ENCODE measurements around the gene PADI1.

Gene PADI1

GRCh38 chr1:17181781-17182464 is 23.0 kb upstream of the PADI1 start:
- DNase-seq (ENCODE audit: low spot score), result no peak

GRCh38 chr1:17183388-17184160 is 21.4 kb upstream of the PADI1 start:
- no peak for DNase-seq (ENCODE audit: low spot score)

GRCh38 chr1:17184161-17184665 is 20.7 kb upstream of the PADI1 start:
- no peak for DNase-seq (ENCODE audit: low spot score)

GRCh38 chr1:17184822-17185484 is 20.0 kb upstream of the PADI1 start:
- DNase-seq (ENCODE audit: low spot score), result no peak

GRCh38 chr1:17185485-17185860 is 19.5 kb upstream of the PADI1 start:
- no peak for DNase-seq (ENCODE audit: low spot score)

GRCh38 chr1:17186216-17186909 is 18.6 kb upstream of the PADI1 start:
- DNase-seq (ENCODE audit: low spot score), result no peak

- no peak for DNase-seq (ENCODE audit: low spot score)
Observed at GRCh38 chr1:17187051-17187450, 17.9 kb upstream of the PADI1 start.

- no peak for DNase-seq (ENCODE audit: low spot score)
Observed at GRCh38 chr1:17188217-17188616, 16.7 kb upstream of the PADI1 start.

- no peak for DNase-seq (ENCODE audit: low spot score)
Observed at GRCh38 chr1:17188889-17189631, 15.9 kb upstream of the PADI1 start.

- DNase-seq (ENCODE audit: low spot score), result no peak
Observed at GRCh38 chr1:17189632-17189990, 15.3 kb upstream of the PADI1 start.

- DNase-seq (ENCODE audit: low spot score), result no peak
Observed at GRCh38 chr1:17190010-17190995, 14.6 kb upstream of the PADI1 start.

GRCh38 chr1:17191990-17192242 is 13.0 kb upstream of the PADI1 start:
- no peak for DNase-seq (ENCODE audit: low spot score)

GRCh38 chr1:17192394-17193221 is 12.3 kb upstream of the PADI1 start:
- no peak for DNase-seq (ENCODE audit: low spot score)

- no peak for DNase-seq (ENCODE audit: low spot score)
Observed at GRCh38 chr1:17193222-17194132, 11.5 kb upstream of the PADI1 start.

GRCh38 chr1:17194133-17194475 is 10.8 kb upstream of the PADI1 start:
- no peak for DNase-seq (ENCODE audit: low spot score)

- DNase-seq (ENCODE audit: low spot score), result no peak
Observed at GRCh38 chr1:17194615-17195528, 10.1 kb upstream of the PADI1 start.

GRCh38 chr1:17195731-17196130 is 9.2 kb upstream of the PADI1 start:
- no peak for DNase-seq (ENCODE audit: low spot score)
